Measurements from ENCODE around the gene CACTIN. TPM values are rescaled to one million over a fixed set of nuclear protein-coding genes. Genes with fewer than 3 reads are reported as not detected.

The CACTIN gene
- total RNA-seq, 2 donors from 2014 or later: 16.9 to 20.0 TPM

- peak in 1 of 2 donors; percentile 73 for DNase-seq
- ATAC-seq: peak; percentile 72
- intact Hi-C loops (cut with DNase I, micrococcal nuclease): loop anchor here (5.0 kb wide), 1 partner anchor 36 kb away; the partner anchor contains the start of gene PIP5K1C (in 2 of the 2)
Measured at GRCh38 chr19:3665681-3666544, 39.3 kb upstream of the CACTIN start.

GRCh38 chr19:3664879-3665642 lies 38.5 kb upstream of the CACTIN start:
- intact Hi-C loops (cut with DNase I, micrococcal nuclease): loop anchor here (5.0 kb wide), 1 partner anchor 37 kb away; the partner anchor contains the start of gene PIP5K1C (in 2 of the 2)
- ATAC-seq (no peak), DNase-seq (no peak)

- intact Hi-C loops (cut with DNase I, micrococcal nuclease): no loop called here
- no peak for ATAC-seq
- no peak for DNase-seq
Measured at GRCh38 chr19:3663838-3664237, 37.2 kb upstream of the CACTIN start.

GRCh38 chr19:3661284-3662238 lies 35.0 kb upstream of the CACTIN start:
- ATAC-seq (no peak), DNase-seq (no peak)
- intact Hi-C loops (cut with DNase I, micrococcal nuclease): no loop called here

DNA sequence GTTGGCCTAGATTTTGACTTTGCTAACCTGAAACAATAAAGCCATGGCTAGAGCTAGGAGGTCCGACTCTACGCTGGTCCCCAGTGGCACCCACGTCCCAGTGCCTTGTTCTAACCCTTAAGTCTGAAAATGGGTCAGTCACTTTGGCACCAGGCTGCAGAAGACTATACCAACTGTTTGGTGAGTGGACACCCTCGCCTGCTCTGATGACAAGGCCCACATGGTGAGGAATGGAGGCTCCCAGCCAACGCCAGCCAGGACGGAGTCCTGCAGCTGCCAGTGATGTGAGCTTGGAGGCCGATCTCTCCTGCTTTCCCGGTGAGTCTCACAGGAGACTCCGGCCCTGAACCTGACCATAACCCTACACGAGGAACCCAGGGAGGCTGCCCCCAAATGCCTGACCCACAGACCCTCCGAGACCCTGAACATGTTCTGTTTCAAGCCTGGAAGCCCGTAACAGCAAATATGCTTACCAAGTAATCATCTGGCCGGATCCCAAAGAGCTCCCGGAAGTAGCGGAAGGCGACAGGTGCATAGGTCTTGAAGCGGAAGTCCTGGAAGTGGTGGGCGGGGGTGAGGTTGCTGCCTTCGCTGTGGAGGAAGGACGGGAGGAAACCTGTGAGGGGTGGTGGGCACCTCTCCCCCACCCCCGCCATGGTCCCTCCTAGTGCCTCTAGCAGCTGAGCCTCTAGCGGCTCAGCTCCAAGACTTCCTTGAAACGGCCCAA lies 34.1 kb upstream of the CACTIN start:
- DNase-seq (peak in 1 of 2 donors; percentile 45), ATAC-seq (peak; percentile 63)
- intact Hi-C loops (cut with DNase I, micrococcal nuclease): no loop called here

- intact Hi-C loops (cut with DNase I, micrococcal nuclease): no loop called here
- DNase-seq (no peak), ATAC-seq (no peak)
Measured at GRCh38 chr19:3659746-3660112, 33.1 kb upstream of the CACTIN start.

- no peak for ATAC-seq
- DNase-seq: no peak
- intact Hi-C loops (cut with DNase I, micrococcal nuclease): no loop called here
Measured at GRCh38 chr19:3658870-3659745, 32.5 kb upstream of the CACTIN start.

DNA sequence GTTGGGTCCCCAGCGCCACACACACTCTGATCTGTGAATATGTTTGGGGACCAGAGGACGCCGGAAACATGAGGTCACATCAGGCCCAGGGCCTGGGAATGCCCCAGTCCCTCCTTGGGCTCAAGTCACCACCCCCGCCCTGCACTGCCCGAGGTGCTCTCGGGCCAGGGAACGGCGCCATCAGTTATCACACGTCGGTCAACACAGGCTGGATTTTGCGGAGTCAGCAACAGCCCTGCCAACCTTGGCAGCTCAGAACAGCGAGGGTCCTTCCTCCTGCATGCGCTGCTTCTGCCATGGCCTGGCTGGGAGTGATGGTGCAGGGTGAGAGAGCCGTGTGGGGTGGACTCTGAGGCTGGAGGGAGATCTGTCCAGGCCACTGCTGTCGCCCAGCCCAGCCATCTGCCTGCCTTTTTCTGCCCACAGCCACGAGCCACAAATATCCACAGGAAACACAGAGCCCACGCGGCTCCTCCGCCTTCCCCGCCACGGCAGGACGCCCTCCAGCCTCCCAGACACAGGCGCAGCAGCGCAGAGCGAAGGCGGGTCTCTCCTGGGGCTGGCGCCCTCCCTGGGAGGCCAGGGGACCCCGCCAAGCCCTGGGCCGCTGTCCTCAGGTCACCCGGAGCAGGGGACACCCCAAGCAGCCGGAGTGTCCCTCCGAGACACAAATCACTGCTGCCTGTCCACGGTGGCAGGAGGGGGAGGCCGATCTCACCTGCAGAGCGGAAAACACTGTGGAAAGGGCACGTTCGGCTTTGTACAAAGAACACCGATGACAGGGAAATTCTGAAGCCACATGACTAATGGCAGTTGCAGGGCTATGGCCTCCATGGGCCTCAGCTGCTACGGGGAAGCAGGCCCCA lies 31.6 kb upstream of the CACTIN start:
- DNase-seq (no peak), ATAC-seq (no peak)
- intact Hi-C loops (cut with DNase I, micrococcal nuclease): no loop called here

- ATAC-seq (no peak), DNase-seq (no peak)
- intact Hi-C loops (cut with DNase I, micrococcal nuclease): no loop called here
Measured at GRCh38 chr19:3657395-3657769, 30.8 kb upstream of the CACTIN start.

GRCh38 chr19:3656747-3657394 lies 30.3 kb upstream of the CACTIN start:
- intact Hi-C loops (cut with DNase I, micrococcal nuclease): no loop called here
- DNase-seq: no peak
- ATAC-seq: no peak

GRCh38 chr19:3656073-3656746 lies 29.6 kb upstream of the CACTIN start:
- DNase-seq (no peak), ATAC-seq (no peak)
- intact Hi-C loops (cut with DNase I, micrococcal nuclease): no loop called here

DNA sequence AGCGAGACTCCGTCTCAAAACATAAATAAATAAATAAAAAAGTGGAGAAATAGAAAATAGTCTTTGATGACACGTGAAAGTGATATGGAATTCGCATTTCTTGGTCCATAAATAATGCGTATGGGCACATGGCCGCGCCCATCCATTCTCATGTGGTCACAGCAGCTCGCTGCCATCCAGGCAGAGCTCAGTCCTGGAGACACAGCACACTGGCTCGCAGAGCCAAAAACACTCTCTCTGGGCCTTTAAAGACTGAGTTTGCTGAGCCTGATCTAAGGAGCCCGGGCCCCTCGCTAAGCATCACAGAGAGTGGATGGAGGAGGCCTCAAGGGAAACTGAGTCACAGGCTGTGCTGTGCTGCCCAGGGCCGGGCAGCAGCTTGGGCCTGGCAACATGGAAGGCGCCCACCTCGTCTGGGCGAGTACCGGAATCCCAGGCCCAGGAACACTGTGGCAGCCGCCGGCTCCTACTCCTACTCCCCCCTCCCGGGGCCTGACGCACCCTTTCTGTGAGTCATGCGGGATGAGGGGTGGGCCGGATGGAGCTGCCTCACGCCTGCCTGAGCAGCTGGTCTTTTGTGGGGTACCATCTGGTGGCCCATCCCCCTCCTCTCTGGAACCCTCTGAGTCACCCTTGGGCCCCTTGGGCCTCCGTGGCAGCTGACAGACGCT lies 28.9 kb upstream of the CACTIN start:
- no peak for ATAC-seq
- no peak for DNase-seq
- intact Hi-C loops (cut with DNase I, micrococcal nuclease): no loop called here

DNA sequence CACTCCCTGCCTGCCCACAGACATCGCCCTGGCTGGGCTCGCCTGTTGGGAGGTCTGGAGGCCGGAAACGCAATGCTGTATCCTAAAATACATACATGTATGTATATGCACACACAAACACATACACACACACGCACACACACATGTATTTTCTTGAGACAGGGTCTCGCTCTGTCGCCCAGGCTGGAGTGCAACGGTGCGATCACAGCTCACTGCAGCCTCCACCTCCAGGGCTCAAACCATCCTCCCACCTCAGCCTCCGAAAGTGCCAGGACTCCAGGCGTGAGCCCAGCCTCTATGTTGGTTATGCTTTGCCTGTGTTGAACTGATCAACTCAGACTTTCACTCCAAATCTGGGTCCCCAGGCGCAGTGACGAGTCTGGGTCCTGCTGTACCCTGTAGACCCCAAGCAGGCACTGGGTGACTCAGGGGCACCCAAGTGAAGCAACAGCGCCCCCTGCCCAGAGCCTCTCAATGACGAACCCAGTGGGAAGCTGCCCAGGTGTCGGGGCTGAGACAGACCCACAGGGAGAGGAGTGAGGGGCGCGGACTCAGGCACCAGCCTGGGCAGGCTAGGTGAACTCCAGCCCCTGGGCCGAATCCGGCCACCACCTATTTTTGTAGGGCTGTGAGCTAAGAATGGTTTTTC lies 27.4 kb upstream of the CACTIN start:
- ATAC-seq (no peak), DNase-seq (no peak)
- intact Hi-C loops (cut with DNase I, micrococcal nuclease): no loop called here

DNA sequence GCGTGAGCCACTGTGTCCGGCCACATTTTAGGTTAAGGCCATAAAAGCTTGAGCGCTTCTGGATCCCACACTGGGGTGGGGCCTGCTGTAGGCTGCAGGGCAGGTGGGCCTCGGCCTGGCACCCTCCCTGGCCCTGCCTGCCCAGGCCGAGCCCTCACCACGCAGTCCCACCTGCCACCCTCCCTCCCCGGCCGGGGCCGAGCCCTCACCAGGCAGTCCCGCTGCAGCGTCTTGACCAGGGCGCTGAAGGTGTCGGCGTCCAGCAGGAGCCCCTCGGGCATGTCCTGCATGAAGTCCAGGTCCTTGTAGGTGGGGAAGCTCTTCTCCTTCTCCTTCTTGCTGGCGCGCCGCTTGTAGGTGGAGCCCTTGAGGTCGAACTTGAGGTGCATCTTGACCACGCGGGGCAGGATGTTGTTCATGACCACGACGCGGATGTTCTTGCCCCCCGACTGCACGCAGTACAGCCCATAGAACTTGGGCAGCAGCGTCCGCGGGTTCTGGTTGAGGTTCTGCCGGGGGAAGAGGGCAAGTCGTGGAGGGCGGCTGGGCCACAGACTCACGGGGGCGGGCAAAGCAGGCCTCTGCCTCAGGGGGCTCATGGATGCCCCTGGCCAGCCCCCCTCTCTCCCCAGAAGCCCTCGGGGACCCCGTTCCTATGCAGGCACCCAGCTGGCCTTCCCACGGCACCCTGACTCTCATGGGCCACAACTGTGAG lies 26.6 kb upstream of the CACTIN start:
- ATAC-seq: no peak
- no peak for DNase-seq
- intact Hi-C loops (cut with DNase I, micrococcal nuclease): no loop called here

Data from left colon (tissue), 2 donors.